Heart left ventricle (tissue), 13 donors: ENCODE measurements around the gene GRK5.

Experiments used
- POLR2A ChIP-seq, 2 donors: fragments of 450-650 bp; IDR thresholded peaks; one replicate each; pipeline ENCODE4 v1.6.1; 2017; ENCODE audit warnings: antibody characterized with exemption in 2 of 2, mild to moderate bottlenecking in 2 of 2, moderate library complexity in 2 of 2
- TF ChIP-seq, protein P1 (sequence below), 12 donors: fragments of 200-600 bp; sonication (generic) in 4 of 12; IDR thresholded peaks; one replicate each; pipeline versions ENCODE4 v1.5.0 to v1.8.0; 2018 to 2022; ENCODE audit warnings: antibody characterized with exemption in 12 of 12, mild to moderate bottlenecking in 5 of 12
- donor health status: ischemic (EF 13 %, LVEDD 7.1; RV severe dilation, severe dysfunction).
- donor health status: DM: no; HTN: yes; CAD: no.
- donor health status: DM: no; HTN: no; CAD: no.
- donor health status: ischemic (EF 25% LVEDD 6.9; RV normal size, moderate dysfunction).
- donor health status: ischemic (EF 25% LVEDD 5.7; RV mildly dilated, moderate dysfunction).
- donor health status: ischemic (EF 35%, LVEDD 5.7; RV mildly dilated, moderate dysfunction).
- donor health status: nonischemic (EF 11% LVEDD 7.7; RV severe dilation, severe dysfunction).
- donor health status: DM: yes; HTN: yes; CAD: no.
- donor health status: PGD.
- donor health status: ischemic (EF 29% LVEDD 5.4; RV normal size, mild dysfunction).
- donor health status: nonischemic (EF 23%, LVEDD 6.1; RV moderate dilation, normal function).

DNA sequence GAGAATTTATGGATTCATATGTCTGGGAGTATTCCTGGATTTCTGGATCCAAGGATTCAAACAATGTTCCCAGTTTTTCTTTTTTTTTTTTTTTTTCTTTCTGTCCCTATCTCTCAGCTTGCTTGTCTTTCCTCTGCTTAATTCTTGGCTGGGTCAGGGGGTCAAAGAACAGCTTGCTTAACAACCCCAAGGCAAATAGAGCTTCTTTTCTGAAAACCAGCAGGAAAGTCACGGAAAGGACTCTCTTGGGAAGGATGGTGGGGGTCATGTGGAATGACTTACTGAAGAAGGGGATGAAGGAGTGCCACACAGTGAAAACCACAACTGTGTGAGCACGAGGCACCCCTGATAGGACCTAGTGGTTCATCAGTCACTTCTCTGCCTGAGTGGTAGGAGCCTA lies 36.1 kb downstream of the GRK5 start:
- TF ChIP-seq, protein P1, sequence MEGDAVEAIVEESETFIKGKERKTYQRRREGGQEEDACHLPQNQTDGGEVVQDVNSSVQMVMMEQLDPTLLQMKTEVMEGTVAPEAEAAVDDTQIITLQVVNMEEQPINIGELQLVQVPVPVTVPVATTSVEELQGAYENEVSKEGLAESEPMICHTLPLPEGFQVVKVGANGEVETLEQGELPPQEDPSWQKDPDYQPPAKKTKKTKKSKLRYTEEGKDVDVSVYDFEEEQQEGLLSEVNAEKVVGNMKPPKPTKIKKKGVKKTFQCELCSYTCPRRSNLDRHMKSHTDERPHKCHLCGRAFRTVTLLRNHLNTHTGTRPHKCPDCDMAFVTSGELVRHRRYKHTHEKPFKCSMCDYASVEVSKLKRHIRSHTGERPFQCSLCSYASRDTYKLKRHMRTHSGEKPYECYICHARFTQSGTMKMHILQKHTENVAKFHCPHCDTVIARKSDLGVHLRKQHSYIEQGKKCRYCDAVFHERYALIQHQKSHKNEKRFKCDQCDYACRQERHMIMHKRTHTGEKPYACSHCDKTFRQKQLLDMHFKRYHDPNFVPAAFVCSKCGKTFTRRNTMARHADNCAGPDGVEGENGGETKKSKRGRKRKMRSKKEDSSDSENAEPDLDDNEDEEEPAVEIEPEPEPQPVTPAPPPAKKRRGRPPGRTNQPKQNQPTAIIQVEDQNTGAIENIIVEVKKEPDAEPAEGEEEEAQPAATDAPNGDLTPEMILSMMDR (IDR thresholded peaks at IDR 0.05), result no peak
- TF ChIP-seq POLR2A (IDR thresholded peaks at IDR 0.05), result no peak
